ENCODE data around the gene VPS33A.
"Not testable (repeated sequence)": the region's sequence is repeated elsewhere in the genome, so short reads cannot be mapped to it uniquely, and the experiment has no call there.

DNA sequence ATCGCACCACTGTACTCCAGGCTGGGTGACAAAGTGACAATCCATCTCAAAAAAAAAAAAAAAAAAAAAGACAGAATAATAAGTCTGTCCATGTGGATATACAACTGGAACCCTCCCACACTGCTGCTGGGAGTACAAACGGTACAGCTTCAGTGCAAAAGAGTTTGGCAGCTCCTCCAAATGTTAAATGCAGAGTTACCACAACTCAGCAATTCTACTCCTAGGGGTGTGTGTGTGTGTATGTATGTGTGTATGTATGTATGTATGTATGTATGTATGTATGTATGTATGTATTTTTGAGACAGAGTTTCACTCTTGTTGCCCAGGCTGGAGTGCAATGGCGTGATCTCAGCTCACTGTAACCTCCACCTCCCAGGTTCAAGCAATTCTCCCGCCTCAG lies 7.4 kb downstream of the VPS33A start:
- not testable (repeated sequence) for TF ChIP-seq FOXK1 (CRISPR knock-in tag; IDR thresholded peaks at IDR 0.05); CTCF (IDR thresholded peaks at IDR 0.05); SMAD3 (CRISPR knock-in tag; IDR thresholded peaks at IDR 0.05; ENCODE audit: borderline replicate concordance); NR1H2 (CRISPR knock-in tag; IDR thresholded peaks at IDR 0.05); IRF2 (CRISPR knock-in tag; IDR thresholded peaks at IDR 0.05; ENCODE audit: borderline replicate concordance, low read depth)
- TF ChIP-seq, protein P1, sequence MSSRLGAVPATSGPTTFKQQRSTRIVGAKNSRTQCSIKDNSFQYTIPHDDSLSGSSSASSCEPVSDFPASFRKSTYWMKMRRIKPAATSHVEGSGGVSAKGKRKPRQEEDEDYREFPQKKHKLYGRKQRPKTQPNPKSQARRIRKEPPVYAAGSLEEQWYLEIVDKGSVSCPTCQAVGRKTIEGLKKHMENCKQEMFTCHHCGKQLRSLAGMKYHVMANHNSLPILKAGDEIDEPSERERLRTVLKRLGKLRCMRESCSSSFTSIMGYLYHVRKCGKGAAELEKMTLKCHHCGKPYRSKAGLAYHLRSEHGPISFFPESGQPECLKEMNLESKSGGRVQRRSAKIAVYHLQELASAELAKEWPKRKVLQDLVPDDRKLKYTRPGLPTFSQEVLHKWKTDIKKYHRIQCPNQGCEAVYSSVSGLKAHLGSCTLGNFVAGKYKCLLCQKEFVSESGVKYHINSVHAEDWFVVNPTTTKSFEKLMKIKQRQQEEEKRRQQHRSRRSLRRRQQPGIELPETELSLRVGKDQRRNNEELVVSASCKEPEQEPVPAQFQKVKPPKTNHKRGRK (CRISPR knock-in tag; IDR thresholded peaks at IDR 0.05; ENCODE audit: borderline replicate concordance): not testable (repeated sequence)
